ENCODE measurements around the gene SLC51A. TPM values are rescaled to one million over a fixed set of nuclear protein-coding genes. Genes with fewer than 3 reads are reported as not detected.

The SLC51A gene
- total and polyA plus RNA-seq, 9 of the 15 experiments (the other 6 are each of a cell fraction or from before 2014, with no cell fraction given), result 0.35 to 0.38 TPM; not detected in 7

DNA sequence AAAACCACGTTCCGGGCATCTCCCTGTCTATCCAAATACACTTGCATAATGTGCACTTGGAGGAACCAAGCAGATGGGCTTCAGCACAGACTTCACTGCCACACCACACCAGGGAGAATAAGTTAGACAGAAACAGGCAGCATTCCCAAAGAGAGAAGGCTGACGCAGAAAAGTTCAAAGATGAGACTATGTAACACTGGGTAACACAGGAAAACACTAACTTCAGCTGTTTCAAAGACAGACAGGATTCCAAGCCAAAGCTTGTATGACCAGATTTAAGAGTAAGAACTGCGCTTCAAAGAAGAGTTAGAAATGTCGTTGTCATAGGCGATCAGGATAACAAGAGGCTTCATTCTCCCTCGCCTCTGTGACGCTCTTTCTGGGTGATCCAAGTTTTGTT is 19.9 kb downstream of the SLC51A start:
- ChIA-PET CTCF (ENCODE audit: low intra/inter-chr PET ratio) (no interaction called here), POLR2A (interaction anchor here (0.7 to 1.6 kb wide), 3 partner anchors 9 to 276 kb away, joined by 3 to 5 read pairs (median 4); partner anchors contain the start of gene DYNLT2B)
- H3K4me2 ChIP-seq (ENCODE audit: insufficient read depth, low read length), result no peak overlapping the region
- peaks cover 40% of the 10 kb centered on the region for H3K36me3 ChIP-seq (ENCODE audit: control insufficient read depth, insufficient read depth, low read length)
- in situ Hi-C loops (cut with MboI) (no loop called here), intact Hi-C loops (cut with micrococcal nuclease) (no loop called here)
- ATAC-seq (no peak; the same call in 2 of the 3 replicates), DNase-seq (ENCODE audit: extremely low read depth in 1 of 4, low spot score in 3 of 4) (no peak), FAIRE-seq (no peak)
- H3K4me3 ChIP-seq, result no peak overlapping the region
- H3K27ac ChIP-seq (ENCODE audit: extremely low read depth, low read depth, low read length), result no peak overlapping the region
- H3K9me1 ChIP-seq (ENCODE audit: control insufficient read depth, insufficient read depth, low read length), result peaks cover 9% of the 10 kb centered on the region
- no peaks in the 10 kb centered on the region for H3K9me3 ChIP-seq (replicated peaks; ENCODE audit: control insufficient read depth, insufficient read depth, low read depth, low read length)
- H3K79me2 ChIP-seq (ENCODE audit: control insufficient read depth, insufficient read depth, low read length), result no peaks in the 10 kb centered on the region
- WGBS (ENCODE audit: insufficient coverage, low coverage, missing lambda C conversion rate), result 96% methylated on average over 8 of the region's 8 CpGs
- peaks cover 0 to 9% of the 10 kb centered on the region in 2 experiments; a peak in 2 of 5 replicates for H3K4me1 ChIP-seq (replicated peaks in 1 of 2; ENCODE audit: control insufficient read depth in 2 of 2, insufficient read depth in 2 of 2, low read length in 2 of 2)
- H3K9ac ChIP-seq (ENCODE audit: insufficient read depth in 1 of 2, low read depth in 2 of 2, low read length in 2 of 2), result no peak overlapping the region
- no peak overlapping the region for H2AFZ ChIP-seq (ENCODE audit: low read depth, low read length)
- TSS peak; percentile 16 for BruUV-seq (replicated peaks)
- no peaks in the 10 kb centered on the region for H4K20me1 ChIP-seq (replicated peaks; ENCODE audit: control insufficient read depth, insufficient read depth, low read length)
- H3K27me3 ChIP-seq (ENCODE audit: control insufficient read depth in 2 of 2, insufficient read depth in 2 of 2, low read length in 2 of 2), result no peaks in the 10 kb centered on the region
- TF ChIP-seq DMBX1 (CRISPR knock-in tag; IDR thresholded peaks at IDR 0.05; ENCODE audit: borderline replicate concordance) (no peak), DDX20 (tag; IDR thresholded peaks at IDR 0.05; ENCODE audit: low read depth) (no peak), THAP12 (CRISPR knock-in tag; IDR thresholded peaks at IDR 0.05) (no peak), ZNF830 (CRISPR knock-in tag; IDR thresholded peaks at IDR 0.05) (no peak), ZBTB40 (IDR thresholded peaks at IDR 0.05) (no peak), ZBTB40 (CRISPR knock-in tag; IDR thresholded peaks at IDR 0.05) (no peak), NR2C2 (CRISPR knock-in tag; IDR thresholded peaks at IDR 0.05) (no peak), NR2C2 (tag; IDR thresholded peaks at IDR 0.05) (no peak), ARID2 (IDR thresholded peaks at IDR 0.05) (no peak), FOXK1 (CRISPR knock-in tag; IDR thresholded peaks at IDR 0.05; ENCODE audit: borderline replicate concordance) (no peak), MEF2A (IDR thresholded peaks at IDR 0.05; ENCODE audit: control insufficient read depth, low read depth, low read length) (no peak)

Measured in K562 (cell line).